ENCODE results near the gene AHNAK2. TPM values are rescaled to one million over a fixed set of nuclear protein-coding genes. Genes with fewer than 3 reads are reported as not detected.
A peak's percentile ranks its signal among the peaks of the same experiment; 100 is the strongest.

Gene AHNAK2
- total RNA-seq, 1 experiment from 2014 or later, result 31.3 TPM

GRCh38 chr14:104994978-104995377, 16.8 kb upstream of the AHNAK2 start:
- H3K9me3 ChIP-seq, result no peaks in the 10 kb centered on the region
- H3K4me3 ChIP-seq, result no peak overlapping the region
- DNase-seq, result no peak
- H3K27me3 ChIP-seq, result no peaks in the 10 kb centered on the region
- peaks cover 3% of the 10 kb centered on the region; the same call in 1 of the 2 replicates for H3K36me3 ChIP-seq

DNA sequence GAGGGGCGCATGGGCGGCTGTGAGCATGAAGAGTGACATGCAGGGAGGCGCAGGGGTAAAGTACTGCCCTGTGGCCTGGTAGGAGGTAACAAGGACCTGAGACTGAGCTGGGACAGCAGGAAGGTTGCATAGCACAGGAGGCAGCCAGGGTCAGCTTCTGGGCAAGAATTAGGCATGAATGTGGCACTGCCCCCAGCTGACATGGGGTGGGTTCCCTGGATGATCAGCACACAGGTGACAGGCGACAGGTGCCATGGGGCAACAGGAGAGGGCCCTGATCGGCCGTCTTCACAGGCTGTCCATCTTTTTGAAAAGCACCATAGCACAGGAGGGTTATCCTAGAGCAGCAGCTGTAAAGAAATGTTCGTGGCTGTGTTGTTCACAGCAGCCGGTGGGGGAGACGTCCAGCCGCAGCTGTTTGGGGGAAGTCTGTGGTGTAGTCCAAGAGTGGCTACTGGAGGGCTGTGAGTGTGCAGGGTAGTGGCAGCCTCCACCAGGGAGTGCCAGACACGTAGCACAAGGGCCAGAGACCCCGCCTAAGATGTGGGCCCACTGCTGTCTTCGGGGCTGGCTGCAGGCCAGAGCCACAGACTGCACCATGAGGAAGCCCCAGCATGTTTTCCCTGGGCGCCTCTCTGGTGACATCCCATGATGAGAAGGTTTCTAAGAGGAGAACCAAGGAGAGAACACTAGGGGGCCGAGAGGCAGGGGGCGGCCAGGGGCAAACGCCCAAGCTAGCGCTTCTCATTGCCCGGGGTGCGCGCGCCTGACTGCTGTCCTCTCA, 15.8 kb upstream of the AHNAK2 start:
- H3K4me3 ChIP-seq, result no peak overlapping the region
- no peaks in the 10 kb centered on the region for H3K27me3 ChIP-seq
- H3K9me3 ChIP-seq, result no peaks in the 10 kb centered on the region
- DNase-seq, result no peak
- peaks cover 3% of the 10 kb centered on the region; the same call in 1 of the 2 replicates for H3K36me3 ChIP-seq

GRCh38 chr14:104993306-104993705, 15.1 kb upstream of the AHNAK2 start:
- no peak for DNase-seq
- H3K27me3 ChIP-seq, result no peaks in the 10 kb centered on the region
- H3K9me3 ChIP-seq, result no peaks in the 10 kb centered on the region
- H3K36me3 ChIP-seq, result peaks cover 3% of the 10 kb centered on the region; the same call in 1 of the 2 replicates
- no peak overlapping the region for H3K4me3 ChIP-seq

GRCh38 chr14:104992501-104992900, 14.3 kb upstream of the AHNAK2 start:
- no peak overlapping the region for H3K4me3 ChIP-seq
- DNase-seq, result no peak
- H3K27me3 ChIP-seq, result no peaks in the 10 kb centered on the region
- H3K9me3 ChIP-seq, result no peaks in the 10 kb centered on the region
- peaks cover 3% of the 10 kb centered on the region; the same call in 1 of the 2 replicates for H3K36me3 ChIP-seq

DNA sequence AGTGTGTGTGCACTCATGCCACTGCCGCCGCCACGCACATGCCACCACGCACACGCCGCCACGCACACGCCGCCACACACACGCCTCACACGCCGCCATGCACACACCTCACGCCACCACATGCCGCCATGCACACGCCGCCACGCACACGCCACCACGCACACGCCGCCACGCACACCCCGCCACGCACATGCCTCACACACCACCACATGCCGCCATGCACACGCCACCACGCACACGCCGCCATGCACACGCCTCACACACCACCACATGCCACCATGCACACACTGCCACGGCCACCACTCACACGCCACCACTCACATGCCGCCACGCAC, 13.7 kb upstream of the AHNAK2 start:
- Histone ChIP-seq H3K36me3 (peaks cover 3% of the 10 kb centered on the region; the same call in 1 of the 2 replicates), H3K27me3 (no peaks in the 10 kb centered on the region)

GRCh38 chr14:104989951-104990303, 11.8 kb upstream of the AHNAK2 start:
- Histone ChIP-seq H3K4me3 (no peak overlapping the region), H3K36me3 (no peaks in the 10 kb centered on the region; the same call in 1 of the 2 replicates), H3K27me3 (no peaks in the 10 kb centered on the region), H3K9me3 (no peaks in the 10 kb centered on the region)
- no peak for DNase-seq

More for the DNA sequence above, 13.7 kb upstream of the AHNAK2 start:
- no peak for DNase-seq
- no peaks in the 10 kb centered on the region for H3K9me3 ChIP-seq
- H3K4me3 ChIP-seq, result no peak overlapping the region

- H3K27me3 ChIP-seq, result no peaks in the 10 kb centered on the region
- no peak overlapping the region for H3K4me3 ChIP-seq
- H3K36me3 ChIP-seq, result no peaks in the 10 kb centered on the region; the same call in 1 of the 2 replicates
- no peak for DNase-seq
- H3K9me3 ChIP-seq, result no peaks in the 10 kb centered on the region
These were observed 11.2 kb upstream of the AHNAK2 start for GRCh38 chr14:104989236-104989950.

- no peaks in the 10 kb centered on the region for H3K9me3 ChIP-seq
- DNase-seq, result no peak
- H3K4me3 ChIP-seq, result peak overlapping the region; percentile 82
- H3K36me3 ChIP-seq, result no peaks in the 10 kb centered on the region; the same call in 1 of the 2 replicates
- no peaks in the 10 kb centered on the region for H3K27me3 ChIP-seq
These were observed 8.5 kb upstream of the AHNAK2 start for GRCh38 chr14:104986487-104987164.

DNA sequence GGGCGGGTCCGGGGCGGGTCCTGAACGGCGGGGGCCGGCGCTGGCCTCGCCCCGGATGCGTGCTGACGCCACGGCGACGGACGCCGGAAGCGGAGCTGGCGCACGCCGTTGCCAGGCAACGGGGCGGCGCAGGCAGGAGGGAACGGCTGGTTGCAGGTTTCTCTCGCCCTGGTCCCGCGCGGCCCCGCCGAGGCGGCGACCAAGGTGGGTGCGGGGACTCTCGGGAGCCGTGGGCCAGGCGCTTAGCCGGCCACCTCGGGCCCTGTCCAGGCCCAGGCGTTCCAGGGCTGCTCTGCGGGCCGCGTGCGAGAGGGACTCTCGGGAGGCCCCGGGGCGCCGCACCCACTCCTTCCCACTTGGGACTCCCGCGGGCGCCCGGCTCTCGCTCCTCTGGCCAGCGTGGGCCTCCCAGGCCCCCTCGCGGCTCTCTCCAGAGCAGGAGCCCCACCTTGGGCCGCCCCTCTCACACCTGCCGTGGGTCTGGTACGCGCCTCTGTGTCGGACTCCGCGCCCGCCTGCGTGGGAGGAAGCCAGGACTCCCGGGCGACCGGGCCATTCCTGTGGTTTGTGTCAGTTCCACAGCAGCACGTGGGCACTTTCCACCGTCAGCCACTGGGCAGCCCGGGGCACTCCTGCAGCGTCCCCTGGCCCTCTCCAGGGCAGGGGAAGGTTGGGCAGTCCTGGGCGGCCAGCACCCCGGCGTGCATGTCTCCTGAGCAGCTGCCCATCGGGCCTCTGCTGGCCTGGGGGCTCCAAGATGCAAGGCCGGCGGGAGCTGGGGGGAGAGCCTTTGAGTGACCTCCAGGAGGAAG, 7.7 kb upstream of the AHNAK2 start, which contains the start of gene CLBA1:
Gene CLBA1, plus strand, starts transcription at position 114 of the 812 bp plus-strand sequence. Its CDS starts 644 bp downstream, at position 758.
- peak within 1 kb of the TSS; percentile 82 for H3K4me3 ChIP-seq
- no peaks in the 10 kb centered on the region for H3K27me3 ChIP-seq
- H3K9me3 ChIP-seq, result no peaks in the 10 kb centered on the region
- no peaks in the 10 kb centered on the region for H3K36me3 ChIP-seq
- DNase-seq, result peak; percentile 82

GRCh38 chr14:104984056-104984894, 6.1 kb upstream of the AHNAK2 start:
- H3K9me3 ChIP-seq, result no peaks in the 10 kb centered on the region
- H3K4me3 ChIP-seq, result no peak overlapping the region
- no peaks in the 10 kb centered on the region for H3K36me3 ChIP-seq
- no peaks in the 10 kb centered on the region for H3K27me3 ChIP-seq
- no peak for DNase-seq

DNA sequence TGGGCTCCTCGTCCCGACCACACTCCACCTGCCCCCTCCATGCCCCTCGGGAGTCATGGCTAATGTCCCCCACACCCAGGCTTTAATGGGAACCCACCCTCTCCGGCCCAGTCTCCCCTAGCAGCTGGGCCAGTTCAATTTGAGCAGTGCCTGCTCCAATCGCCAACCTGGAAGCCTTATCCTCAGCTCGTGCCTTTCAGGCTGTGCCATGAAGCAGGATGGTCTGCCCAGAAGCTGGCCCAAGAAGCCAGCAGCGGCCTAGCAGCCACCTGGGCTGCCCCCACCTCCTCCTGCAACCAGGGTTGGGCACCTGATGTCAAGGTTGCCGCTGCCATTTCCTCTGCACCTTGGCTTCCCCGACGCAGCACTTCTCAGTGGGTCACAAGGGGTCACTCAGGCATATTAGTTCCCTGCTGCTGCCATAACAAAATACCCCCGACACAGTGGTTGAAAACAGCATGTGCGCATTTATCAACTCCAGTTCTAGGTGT, 5.1 kb upstream of the AHNAK2 start:
- no peak overlapping the region for H3K4me3 ChIP-seq
- DNase-seq, result no peak
- H3K27me3 ChIP-seq, result no peaks in the 10 kb centered on the region
- H3K9me3 ChIP-seq, result no peaks in the 10 kb centered on the region
- H3K36me3 ChIP-seq, result no peaks in the 10 kb centered on the region

DNA sequence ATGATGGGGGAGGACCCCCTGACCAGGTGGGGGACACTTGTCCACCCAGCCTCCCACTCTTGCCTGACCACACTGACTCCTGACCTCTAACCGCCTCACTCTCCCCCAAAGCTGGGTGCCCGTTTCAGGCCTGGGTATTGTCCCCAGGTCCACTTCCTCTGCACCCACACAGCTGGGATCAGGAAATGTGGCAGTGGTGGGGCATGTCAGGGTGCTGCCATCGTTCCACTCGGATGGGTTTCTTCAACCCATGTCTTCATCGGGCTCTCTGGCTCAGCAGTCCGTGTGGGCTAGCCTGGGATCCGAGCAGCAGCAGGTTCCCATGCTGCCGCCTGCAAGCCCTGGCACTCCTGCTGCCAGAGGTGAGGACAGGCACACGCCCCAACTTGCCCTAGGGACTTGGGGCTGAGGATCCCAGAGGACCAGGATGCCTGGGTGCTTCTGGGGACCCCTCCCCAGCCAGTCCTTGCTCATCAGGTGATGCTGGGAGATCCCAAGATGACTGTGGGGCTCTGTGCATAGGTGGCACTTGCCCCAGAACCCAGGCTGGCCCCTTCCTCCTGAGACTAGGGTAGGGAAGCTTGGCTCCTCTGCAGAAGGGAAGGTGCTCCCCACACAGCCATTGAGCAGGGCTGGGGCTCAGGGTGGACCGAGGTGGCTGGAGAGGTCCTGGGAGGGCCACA, 4.5 kb upstream of the AHNAK2 start:
- DNase-seq, result no peak

GRCh38 chr14:104981699-104982541, 3.7 kb upstream of the AHNAK2 start:
- H3K4me3 ChIP-seq, result no peak overlapping the region
- H3K36me3 ChIP-seq, result no peaks in the 10 kb centered on the region
- H3K27me3 ChIP-seq, result no peaks in the 10 kb centered on the region
- H3K9me3 ChIP-seq, result no peaks in the 10 kb centered on the region
- no peak for DNase-seq

More for the DNA sequence above, 4.5 kb upstream of the AHNAK2 start:
- no peaks in the 10 kb centered on the region for H3K36me3 ChIP-seq
- H3K4me3 ChIP-seq, result no peak overlapping the region
- no peaks in the 10 kb centered on the region for H3K9me3 ChIP-seq
- no peaks in the 10 kb centered on the region for H3K27me3 ChIP-seq
